Keratinocyte (primary cell): ENCODE measurements around the gene RIMKLA.

Experiments used
- CTCF ChIP-seq, 3 experiments: IDR thresholded peaks in 1 of 3; conservative IDR thresholded peaks in 1 of 3; optimal IDR thresholded peaks in 1 of 3; 2 replicates in 2 of 3; 3 replicates in 1 of 3; pipeline versions ENCODE3 to v1.5.1; 2011; ENCODE audit warnings: low read length in 3 of 3, mild to moderate bottlenecking in 3 of 3, moderate library complexity in 2 of 3, control low read depth in 1 of 3, inconsistent platforms in 1 of 3; ENCODE audit not compliant: insufficient read depth in 2 of 3; ENCODE audit errors: extremely low read depth in 1 of 3
- EZH2 ChIP-seq: IDR thresholded peaks from one replicate; pipeline ENCODE4 v1.6.1; 2012; ENCODE audit warnings: inconsistent platforms, mild to moderate bottlenecking, low read length, moderate library complexity

GRCh38 chr1:42429603-42430002 lies 49.0 kb downstream of the RIMKLA start:
- TF ChIP-seq CTCF (optimal IDR thresholded peaks at IDR 0.05 in 1 of 3, IDR thresholded peaks at IDR 0.05 in 1 of 3, conservative IDR thresholded peaks at IDR 0.05 in 1 of 3; ENCODE audit: extremely low read depth in 1 of 3, insufficient read depth in 2 of 3, low read length in 3 of 3) (no peak), EZH2 (no peak)
